NK-92 (cell line): ENCODE data around the gene MCCC1.

Experiments used
- DNase-seq: peaks from one replicate; lab custom pipeline; 2025; ENCODE audit not compliant: unreplicated experiment; lab: John Stamatoyannopoulos, UW

The MCCC1 gene

DNA sequence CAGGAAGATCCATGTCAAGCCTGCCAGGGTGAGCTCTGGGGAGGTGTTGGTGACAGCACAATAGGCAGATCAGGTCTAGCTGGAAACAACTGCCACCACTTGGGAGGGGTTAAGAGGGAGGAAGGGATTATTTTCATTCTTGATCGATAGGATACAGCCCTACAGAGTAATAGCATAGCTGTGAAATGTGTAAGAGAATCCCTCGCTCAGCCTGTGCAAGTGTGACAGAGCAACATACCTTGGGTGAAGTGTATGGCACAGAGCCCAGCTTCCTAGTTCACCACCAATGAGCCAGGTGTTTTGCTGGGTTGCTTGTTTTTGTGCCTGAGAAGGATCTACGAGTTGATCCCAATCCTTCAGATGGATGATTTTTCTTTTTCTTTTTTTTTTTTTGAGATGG is 109.7 kb downstream of the MCCC1 start:
- no peak for DNase-seq

DNA sequence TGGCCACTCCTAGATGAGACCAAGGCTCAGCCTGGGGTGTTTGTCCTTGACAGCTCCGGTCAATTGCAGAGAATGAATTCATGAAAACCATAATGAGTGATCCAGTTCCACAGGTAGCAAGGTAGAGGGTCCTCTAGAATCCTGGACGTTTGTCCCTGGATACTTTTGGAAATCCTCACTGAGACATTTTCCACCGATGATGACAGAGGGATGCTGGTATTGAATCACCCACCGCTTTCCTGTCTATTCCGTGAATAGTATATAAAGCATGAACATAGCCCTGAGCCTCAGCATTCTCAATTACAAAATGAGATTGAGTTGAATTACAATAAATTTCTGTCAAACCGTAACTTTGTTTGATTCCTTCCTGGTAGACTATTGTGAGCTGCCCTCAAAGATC is 113.3 kb downstream of the MCCC1 start:
- DNase-seq: no peak

DNA sequence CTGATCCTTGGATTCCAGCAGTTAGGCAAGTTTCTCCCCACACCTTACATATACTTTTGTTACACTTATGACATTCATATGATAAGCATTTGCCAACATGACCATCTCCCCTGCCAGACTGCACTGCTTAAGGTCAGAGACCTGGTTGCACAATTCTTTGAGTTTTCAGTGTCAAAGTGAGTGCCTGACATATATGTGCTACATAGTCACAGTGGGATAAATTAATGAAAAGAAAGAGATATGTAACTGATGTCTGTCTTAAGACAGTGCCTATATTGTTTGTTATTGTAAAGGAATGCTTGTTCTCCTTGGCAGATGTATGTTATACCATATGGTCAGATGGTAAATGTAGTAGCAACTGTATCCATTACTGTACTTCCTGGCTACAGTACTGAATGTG is 115.4 kb downstream of the MCCC1 start:
- no peak for DNase-seq

DNA sequence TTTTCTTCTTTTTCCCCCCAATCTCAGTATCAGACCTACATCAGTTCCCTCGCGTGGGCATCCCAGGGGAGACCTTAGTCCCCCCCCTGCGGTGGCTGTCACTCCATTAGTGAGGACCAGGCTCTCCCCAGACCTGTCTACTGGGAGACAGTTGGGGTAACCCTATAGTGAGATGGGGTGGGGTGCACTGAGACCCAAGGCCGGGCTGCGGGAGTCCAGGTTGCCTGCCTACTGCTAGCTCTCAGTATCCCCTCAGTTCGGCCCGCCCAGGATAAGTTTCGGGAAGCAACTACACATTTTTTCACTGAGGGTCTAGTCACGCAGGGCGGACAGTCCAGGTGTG is 118.3 kb downstream of the MCCC1 start:
- DNase-seq: no peak

DNA sequence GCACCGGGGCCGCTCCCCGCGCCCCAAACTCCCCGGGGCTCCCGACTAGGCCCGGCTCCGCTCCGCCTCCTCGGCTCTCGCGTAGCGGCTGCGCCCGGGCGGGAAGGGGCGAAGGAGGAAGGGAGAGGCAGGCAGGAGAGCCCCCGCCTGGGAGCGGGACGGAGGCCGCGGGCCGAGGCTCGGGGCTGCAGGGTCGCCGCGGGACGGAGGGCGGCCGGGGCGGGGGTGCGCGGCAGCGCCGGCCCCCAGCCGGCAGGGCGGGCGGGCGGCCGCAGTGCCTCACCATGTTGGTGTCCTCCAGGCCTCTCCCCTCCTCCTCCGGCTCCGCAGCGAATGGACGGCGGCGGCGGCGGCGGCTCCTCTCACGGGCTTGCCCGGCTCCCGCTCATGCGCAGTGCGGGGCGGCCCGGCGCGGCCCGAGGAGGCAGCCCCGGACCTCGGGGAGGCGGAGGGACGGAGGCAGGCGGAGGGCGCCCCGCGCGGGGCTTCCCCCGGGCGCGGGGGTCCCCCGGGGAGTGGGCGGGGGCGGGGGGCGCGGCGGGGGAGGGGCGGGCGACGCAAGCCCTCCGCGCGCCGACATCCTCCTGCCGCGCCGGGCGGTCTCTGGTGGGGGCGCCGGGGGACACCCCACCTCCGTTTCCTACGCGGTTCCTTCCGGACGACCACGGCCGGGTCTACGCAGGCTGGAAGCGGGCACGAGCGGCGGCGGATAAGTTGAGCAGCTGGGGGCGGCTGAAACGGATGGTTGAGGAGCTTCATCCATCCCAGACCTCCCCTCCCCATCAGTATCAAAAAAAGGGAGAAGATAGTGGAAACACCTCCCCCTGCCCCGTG is 118.9 kb downstream of the MCCC1 start, which contains the start of gene DCUN1D1:
Gene DCUN1D1 (minus strand): TSS at position 335 of the 834 bp plus-strand sequence. CDS start 49 bp downstream, at position 286.
- DNase-seq: peak; percentile 16

DNA sequence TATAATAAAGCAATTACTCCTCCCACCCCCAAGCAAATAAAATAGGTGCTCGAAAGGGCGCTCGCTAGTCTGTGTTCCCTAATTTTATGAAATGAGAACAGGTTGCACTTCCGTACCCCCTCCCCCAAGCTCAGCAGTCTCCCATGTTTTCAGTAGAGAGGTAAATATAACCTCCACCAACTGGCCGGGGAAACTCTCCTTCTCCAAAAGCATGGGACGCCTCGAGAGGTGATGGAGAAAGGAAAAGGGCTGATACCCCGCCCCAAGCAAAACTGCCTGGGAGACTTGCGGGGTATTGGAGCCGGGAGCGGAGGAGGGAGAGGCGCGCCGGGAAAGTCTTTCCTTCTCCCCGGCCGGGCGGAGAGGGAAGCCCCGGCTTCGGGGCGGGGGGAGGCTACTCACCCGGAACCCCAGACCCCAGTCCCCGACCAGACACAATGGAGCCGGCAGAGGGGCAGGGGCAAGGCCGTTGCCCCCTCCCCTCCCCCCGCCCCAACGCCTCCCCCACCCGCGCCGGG is 119.6 kb downstream of the MCCC1 start:
- DNase-seq: no peak

DNA sequence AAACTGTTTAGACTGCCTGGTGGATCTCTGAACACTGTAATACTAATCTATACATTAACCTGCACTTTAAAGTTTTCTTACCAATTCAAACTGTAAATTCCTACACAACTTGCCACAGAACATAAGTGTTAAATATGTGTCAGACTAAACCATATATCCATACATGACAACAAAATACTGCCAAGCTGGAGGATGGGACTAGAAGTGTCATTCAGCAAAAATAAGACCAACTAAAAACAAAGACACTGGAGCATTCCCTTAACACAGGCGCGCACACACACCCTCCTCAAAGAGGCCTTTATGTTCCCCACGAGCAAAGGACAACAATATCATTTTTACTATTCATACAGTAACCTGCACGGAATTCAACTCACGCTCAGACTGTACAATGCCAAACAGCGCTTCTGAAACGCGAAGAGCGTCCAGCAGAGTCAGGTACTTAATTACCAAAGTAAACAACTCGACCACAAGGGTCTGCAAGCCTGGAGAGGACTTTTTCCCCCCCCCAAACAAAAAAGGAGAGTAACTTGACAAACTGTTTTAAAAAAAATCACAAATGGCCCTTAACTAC is 120.1 kb downstream of the MCCC1 start:
- DNase-seq: no peak

DNA sequence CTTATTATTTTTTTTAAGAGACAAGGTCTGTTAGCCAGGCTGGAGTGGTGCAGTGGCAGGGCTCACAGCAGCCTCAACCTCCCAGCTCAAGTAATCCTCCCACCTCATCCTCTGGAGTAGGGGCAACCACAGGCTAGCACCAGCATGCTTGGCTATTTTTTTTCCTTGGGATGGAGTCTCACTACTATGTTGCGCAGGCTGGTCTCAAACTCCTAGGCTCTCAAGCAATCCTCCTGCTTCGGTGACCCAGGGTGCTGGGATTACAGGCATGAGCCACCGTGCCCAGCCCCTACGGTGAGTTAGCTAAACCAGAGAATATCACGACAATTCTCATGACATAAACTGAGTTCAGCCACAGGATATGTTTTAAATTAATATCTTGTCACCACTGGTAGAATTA is 120.9 kb downstream of the MCCC1 start:
- no peak for DNase-seq

DNA sequence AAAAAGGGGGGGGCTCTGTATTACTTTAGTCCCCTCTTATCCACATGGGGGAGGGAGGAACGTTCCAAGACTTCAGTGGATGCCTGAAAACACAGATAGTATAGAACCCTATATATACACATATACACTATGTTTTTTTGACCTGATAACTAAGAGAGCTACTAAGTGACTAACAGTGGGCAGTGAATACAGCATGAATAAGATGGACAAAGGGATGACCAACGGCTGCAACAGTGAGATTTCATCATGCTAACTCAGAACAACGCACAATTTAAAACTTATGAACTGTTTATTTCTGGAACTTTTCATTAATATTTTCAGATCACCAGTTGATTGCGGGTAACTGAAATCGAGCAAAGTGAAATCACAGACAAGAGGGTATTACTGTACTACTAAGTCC is 126.2 kb downstream of the MCCC1 start:
- DNase-seq: no peak

DNA sequence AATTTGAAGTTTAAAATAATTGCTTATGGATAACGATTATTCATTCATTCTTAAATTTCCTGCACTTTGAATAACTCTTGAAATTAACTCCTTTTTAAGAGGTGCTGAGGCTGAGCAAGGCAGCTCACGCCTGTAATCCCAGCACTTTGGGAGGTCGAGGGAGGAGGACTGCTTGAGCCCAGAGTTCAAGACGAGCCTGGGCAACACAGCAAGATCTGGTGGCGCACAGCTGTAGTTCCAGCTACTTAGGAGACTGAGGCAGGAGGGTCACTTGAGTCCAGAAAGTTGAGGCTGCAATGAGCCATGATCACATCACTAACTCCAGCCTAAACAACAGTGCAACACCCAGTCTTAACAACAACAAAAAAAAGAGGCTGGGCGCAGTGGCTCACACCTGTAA is 126.9 kb downstream of the MCCC1 start:
- no peak for DNase-seq

DNA sequence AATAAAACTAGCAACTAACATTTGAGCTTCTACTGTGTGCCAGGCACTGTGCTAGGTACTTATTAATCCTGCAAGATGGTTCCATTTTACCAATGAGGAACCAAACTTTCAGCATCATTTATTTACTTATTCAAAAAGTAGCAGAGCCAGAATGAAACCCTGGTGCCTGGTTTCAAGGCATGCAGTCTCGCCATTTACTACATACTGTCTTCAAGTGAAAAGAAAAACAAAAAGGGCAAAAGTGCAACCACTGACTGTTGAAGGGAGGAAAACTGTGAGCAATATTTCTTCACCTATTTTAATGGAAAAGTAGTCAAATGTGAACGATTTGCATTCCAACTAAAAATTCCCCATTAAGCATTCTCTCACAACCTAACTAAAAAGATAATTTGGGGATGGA is 127.7 kb downstream of the MCCC1 start:
- no peak for DNase-seq

DNA sequence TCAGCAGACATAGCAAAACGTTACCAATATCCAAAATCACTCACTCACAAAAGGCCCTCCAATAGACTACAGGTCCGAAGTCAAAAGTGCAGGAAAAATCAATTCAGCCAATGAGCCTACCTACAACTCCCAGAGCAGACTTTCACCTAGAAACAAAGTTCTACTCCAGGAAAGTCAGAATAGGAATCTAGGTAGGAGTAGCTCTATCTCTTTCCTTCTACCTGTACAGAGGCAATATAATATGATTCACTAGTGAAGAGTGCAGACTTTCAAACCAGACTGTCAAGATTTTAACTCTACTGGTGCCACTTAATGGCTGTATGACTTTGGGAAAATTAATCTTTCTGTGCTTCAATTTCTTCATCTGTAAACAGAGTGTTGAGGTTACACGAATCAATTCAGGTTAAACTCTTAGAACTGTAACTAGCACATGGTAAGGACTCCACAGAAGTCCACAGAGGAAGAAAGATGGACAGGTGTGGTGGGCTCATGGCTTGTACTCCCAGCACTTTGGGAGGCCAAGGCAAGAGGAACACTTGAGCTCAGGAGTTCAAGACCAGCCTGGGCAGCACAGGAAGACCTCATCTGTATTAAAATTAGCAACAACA is 128.4 kb downstream of the MCCC1 start:
- no peak for DNase-seq

DNA sequence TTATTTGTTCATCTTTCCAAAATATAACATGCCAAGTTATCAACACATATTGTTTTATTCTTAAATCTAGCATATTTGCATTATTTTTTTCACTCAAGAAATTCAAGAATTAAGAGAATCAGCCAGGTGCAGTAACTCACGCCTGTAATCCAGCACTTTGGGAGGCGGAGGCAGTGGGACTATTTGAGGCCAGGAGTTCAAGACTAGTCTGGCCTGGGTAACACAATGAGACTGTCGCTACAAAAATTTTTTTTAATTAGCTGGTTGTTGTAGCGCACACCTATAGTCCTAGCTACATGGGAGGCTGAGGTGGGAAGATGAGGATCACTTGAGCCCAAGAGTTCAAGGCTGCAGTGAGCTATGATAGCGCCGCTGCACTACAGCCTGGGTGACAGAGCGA is 129.4 kb downstream of the MCCC1 start:
- DNase-seq: no peak

DNA sequence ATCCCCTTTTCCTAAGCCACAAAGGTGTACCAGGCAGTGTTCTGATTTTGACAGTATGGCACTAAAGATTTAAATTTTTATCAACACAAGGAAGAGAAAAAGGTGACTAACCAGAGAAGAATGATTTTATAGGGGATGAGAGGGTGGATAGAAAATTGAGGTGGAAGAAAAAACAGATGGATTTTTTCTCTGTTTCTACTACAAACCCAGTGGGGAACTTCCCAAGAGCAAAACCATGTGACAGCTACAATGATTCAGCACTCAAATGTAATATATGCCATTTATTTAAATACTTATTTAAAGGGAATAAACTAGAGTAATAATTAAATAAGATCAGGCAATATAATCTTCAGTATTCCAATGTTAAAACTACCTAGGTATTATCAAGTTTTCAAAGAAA is 130.0 kb downstream of the MCCC1 start:
- no peak for DNase-seq

DNA sequence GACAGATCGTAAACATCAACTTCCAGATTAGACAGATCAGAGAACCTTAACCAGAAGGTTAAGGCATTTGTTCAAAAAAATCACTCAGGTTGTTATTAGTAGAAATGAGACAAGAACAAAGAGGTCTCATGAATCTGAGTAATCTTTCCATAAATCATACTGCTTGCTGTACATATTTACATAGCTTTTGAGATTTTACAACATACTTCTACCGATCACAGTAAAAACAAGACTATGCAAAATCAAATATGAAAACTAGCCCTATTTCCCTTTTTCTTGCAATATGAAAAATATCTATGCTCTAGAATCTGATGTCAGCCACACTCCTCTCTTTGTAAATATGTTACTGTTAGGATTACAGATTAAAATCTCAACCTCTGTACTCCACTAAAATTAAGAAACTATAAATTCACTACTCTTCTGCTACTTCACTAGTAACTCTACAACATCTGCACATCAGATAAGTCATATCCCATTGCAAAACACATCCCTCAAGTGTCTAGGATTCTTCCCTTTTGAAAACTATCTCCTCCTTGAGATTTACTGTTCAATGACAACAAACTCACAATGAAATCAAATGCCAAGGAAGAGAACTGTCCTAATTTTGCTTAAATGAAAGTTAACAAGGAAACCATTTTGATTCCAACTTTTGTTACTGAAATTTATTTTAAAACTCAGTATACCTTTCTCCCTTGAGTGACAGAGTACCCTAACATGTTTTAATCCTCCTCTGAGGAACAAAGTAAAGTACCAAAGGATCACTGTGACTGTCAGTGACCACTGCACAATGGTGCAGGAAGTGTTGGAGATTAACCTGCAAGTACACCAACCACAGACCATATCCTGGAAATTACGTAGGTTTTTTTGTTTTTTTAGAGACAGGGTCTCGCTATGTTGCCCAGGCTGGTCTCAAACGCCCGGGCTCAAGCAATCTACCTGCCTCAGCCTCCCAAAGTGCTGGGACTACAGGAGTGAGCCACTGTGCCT is 131.8 kb downstream of the MCCC1 start:
- DNase-seq: no peak

DNA sequence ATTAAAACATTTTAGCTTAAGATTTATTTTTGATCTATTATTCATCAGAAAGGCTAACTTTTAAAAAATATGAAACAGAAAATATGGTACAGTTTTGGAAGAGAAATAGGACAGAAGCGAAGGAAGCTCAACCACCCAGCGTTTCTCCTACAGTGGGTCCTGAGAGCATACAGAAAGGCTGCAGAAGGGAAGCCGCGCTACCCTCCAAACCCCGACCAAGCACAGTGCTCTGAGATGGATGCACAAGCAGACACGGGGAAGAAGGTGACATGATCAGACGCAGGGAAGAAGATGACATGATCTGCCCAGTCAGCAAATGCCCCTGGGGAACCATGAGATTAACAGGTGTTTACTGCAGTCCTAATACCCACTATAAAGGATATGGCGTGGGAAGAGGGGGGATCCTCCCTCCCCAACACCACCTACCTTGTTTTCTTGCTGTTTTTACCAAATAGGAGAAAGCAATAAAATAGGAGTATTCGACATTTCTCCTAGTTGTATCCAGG is 133.4 kb downstream of the MCCC1 start:
- DNase-seq: no peak
